Stimulated activated naive B cell treated with anti-CD40 and anti-IgM and Interleukin-4, amounts not matched to agents 10 μg/mL and 1 μg/mL and 100 μg/mL, for 72 hours (primary cell): Measurements from ENCODE around the gene GPBP1.
"Not testable (repeated sequence)": the region's sequence is repeated elsewhere in the genome, so short reads cannot be mapped to it uniquely, and the experiment has no call there.

ENCODE experiments used
- ATAC-seq, 2 donors: fragments of 150-1000 bp; cut with Tn5 transposase; replicated peaks; 2 replicates each; pipeline ENCODE4 v1.10.0; 2021; ENCODE audit warnings: moderate library complexity in 1 of 2
- DNase-seq: peaks from one replicate; pipeline ENCODE4 v3.0.0; 2021
- H3K27ac Mint-ChIP-seq: one replicate; pipeline ENCODE4 v1.8.0; 2022; ENCODE audit warnings: mild to moderate bottlenecking, mixed read lengths
- H3K27me3 Mint-ChIP-seq, 2 donors: one replicate each; pipeline ENCODE4 v1.8.0; 2022; ENCODE audit warnings: mixed read lengths in 2 of 2
- H3K36me3 Mint-ChIP-seq, 2 donors: one replicate each; pipeline ENCODE4 v1.8.0; 2022; ENCODE audit warnings: mixed read lengths in 2 of 2, mild to moderate bottlenecking in 1 of 2
- H3K4me1 Mint-ChIP-seq, 2 donors: one replicate each; pipeline ENCODE4 v1.8.0; 2022; ENCODE audit warnings: mixed read lengths in 2 of 2, mild to moderate bottlenecking in 1 of 2
- H3K4me3 Mint-ChIP-seq, 2 donors: one replicate each; pipeline ENCODE4 v1.8.0; 2022; ENCODE audit warnings: mild to moderate bottlenecking in 2 of 2, mixed read lengths in 2 of 2, moderate library complexity in 1 of 2
- H3K9me3 Mint-ChIP-seq, 2 donors: one replicate each; pipeline ENCODE4 v1.8.0; 2022; ENCODE audit warnings: mixed read lengths in 2 of 2, mild to moderate bottlenecking in 1 of 2

Gene GPBP1

DNA sequence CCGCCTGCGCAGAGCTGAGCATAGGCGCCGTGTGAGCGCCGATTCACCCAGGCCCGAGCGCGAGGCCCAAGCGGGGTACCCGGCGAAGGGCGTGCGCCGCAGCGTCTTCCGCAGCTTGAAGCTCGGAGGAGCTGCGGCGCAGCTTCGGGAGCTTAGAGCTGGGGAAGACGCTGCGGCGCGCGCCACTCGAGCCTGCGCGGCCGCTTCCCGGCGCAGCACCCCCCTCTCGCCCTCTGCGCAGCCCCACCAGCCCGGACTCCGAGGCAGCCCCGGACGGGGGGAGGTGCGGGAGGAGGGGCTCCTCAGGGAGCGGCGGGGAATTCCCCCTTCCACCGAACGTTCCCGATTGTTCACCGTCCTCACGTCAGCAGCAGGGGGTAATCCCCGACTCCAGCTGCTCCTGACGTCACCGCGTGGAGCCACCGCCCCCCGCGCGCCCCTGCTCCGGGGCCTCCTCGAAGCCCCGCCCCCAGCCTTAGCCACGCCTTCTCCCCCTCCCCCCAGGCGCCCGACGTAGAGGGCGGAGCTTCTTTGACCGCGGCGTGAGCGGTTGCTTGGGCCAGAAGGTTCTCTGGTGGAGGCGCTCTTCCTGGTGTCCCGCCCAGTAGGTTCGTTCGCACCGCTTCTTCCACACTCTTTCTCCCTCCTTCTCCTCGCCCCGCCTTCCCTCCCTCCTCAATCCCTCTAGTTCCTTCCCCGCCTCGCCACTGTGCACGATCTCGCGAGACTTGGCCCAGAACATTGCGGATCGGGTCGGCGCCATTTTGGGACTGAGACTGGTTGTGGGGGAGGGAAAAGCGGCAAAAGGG lies at the start of gene GPBP1:
GPBP1 (plus strand) TSS at position 741 of the 809 bp plus-strand sequence. CDS start 40,072 bp downstream, outside the sequence.
- peak; percentile 78 for ATAC-seq
- H3K27ac Mint-ChIP-seq = peak within 1 kb of the TSS; percentile 98

DNA sequence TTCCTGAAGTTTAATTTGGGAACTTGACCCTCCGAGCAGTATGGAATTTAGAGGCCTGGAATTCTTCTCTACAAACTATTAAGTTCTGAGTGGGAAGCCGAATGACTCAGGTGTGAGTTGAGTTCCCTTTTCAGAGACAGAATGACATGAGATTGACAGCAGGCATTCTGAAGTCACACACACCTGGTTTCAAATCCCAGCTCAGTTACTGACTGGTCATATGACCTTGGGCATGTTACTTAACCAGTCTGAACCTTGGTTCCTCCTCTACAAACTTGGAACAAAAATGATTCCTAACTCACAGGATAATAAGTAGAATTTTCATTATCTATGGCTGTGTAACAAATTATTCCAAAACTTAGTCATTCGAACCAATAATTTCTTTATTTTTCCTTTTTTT lies 45.5 kb upstream of the GPBP1 start:
- H3K27me3 Mint-ChIP-seq = no peaks in the 10 kb centered on the region
- no peaks in the 10 kb centered on the region for H3K36me3 Mint-ChIP-seq
- H3K4me1 Mint-ChIP-seq = no peaks in the 10 kb centered on the region
- H3K4me3 Mint-ChIP-seq = no peak overlapping the region
- ATAC-seq (peak; percentile 49 to 74), DNase-seq (no peak)
- no peak overlapping the region for H3K27ac Mint-ChIP-seq
- peaks cover 2 to 4% of the 10 kb centered on the region in 2 donors for H3K9me3 Mint-ChIP-seq

More for the DNA sequence above, at the start of gene GPBP1:
- DNase-seq = peak; percentile 99
- H3K4me1 Mint-ChIP-seq = peaks cover 7 to 37% of the 10 kb centered on the region in 2 donors
- H3K27me3 Mint-ChIP-seq = no peaks in the 10 kb centered on the region
- peaks cover 20 to 26% of the 10 kb centered on the region in 2 donors for H3K36me3 Mint-ChIP-seq
- peak within 1 kb of the TSS; percentile 92 to 96 for H3K4me3 Mint-ChIP-seq
- H3K9me3 Mint-ChIP-seq = no peaks in the 10 kb centered on the region

- Mint-ChIP-seq H3K27ac (no peak overlapping the region), H3K4me1 (no peaks in the 10 kb centered on the region), H3K27me3 (no peaks in the 10 kb centered on the region), H3K9me3 (no peaks in the 10 kb centered on the region), H3K36me3 (no peaks in the 10 kb centered on the region), H3K4me3 (no peak overlapping the region)
- DNase-seq = no peak
- no peak for ATAC-seq
These were observed 40.3 kb upstream of the GPBP1 start for GRCh38 chr5:57133574-57133973.

DNA sequence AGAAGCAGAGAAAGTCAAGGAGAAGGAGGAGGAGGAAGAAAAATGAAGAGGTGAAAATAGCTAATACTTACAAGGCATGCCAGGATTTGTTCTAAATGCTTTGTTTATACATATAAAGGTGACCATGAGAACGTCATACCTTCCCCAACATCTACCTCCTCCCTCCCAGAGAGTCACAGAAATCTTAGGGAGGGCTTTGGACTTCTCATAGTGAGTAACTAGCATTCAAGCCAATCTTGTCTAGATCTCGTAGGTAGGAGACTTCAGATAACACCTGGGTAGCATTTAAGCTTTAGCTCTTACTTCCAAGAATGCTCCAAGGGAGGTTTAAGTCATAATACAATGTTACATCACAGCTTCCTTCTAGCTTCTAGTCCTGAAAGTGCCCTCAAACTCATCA lies 36.5 kb upstream of the GPBP1 start:
- no peak for DNase-seq
- no peak overlapping the region for H3K27ac Mint-ChIP-seq

DNA sequence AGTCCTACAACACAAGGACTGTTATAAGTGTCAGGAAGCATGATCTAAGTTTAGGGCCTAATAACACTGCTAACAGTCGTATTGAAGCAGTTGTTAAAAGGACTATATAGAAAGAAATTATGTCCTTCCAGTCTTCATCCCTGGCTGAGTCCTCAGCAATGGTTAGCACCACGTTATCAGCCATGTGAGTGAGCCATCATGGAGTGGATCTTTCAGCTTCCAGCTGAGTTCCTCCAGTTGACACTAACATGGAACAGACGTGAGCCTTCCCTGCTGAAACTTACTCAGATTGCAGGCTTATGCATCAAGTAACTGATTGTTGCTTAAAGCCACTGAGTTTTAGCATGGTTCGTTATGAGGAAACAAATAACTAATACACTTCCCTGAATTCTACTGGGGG lies 21.5 kb upstream of the GPBP1 start:
- Mint-ChIP-seq H3K9me3 (peaks cover 3 to 4% of the 10 kb centered on the region in 2 donors), H3K4me1 (peaks cover 2 to 9% of the 10 kb centered on the region in 2 donors), H3K27ac (no peak overlapping the region), H3K27me3 (peaks cover 0 to 6% of the 10 kb centered on the region in 2 donors), H3K4me3 (no peak overlapping the region), H3K36me3 (peaks cover 9 to 14% of the 10 kb centered on the region in 2 donors)
- ATAC-seq = no peak
- no peak for DNase-seq

More for the DNA sequence above, 36.5 kb upstream of the GPBP1 start:
- no peak for ATAC-seq
- no peaks in the 10 kb centered on the region for H3K27me3 Mint-ChIP-seq
- H3K36me3 Mint-ChIP-seq = no peaks in the 10 kb centered on the region
- H3K4me1 Mint-ChIP-seq = no peaks in the 10 kb centered on the region
- no peak overlapping the region for H3K4me3 Mint-ChIP-seq
- no peaks in the 10 kb centered on the region for H3K9me3 Mint-ChIP-seq

DNA sequence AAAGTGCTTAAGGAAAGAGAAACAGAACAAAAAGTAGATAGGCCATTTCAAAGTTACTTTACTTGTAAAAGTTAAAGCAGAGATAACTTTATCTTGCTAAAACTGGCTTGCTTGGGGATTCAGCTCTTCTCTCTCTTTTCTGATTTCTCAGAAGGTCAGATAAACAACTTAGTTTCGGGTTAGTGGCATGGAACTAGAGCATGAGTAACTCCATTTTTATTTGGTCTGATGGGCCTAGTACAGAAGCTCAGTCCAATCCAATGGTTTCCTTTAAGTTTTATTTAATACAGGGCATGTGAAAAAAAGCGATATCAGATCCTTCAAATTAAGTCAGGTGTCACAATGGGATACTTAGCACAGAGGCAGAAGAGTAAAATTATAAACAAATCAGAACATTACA lies 18.8 kb upstream of the GPBP1 start:
- H3K9me3 Mint-ChIP-seq = peaks cover 7 to 9% of the 10 kb centered on the region in 2 donors
- H3K27me3 Mint-ChIP-seq = no peaks in the 10 kb centered on the region
- peaks cover 2 to 9% of the 10 kb centered on the region in 2 donors for H3K4me1 Mint-ChIP-seq
- H3K36me3 Mint-ChIP-seq = peaks cover 9 to 21% of the 10 kb centered on the region in 2 donors
- H3K27ac Mint-ChIP-seq = no peak overlapping the region
- no peak overlapping the region for H3K4me3 Mint-ChIP-seq
- ATAC-seq (no peak), DNase-seq (no peak)

DNA sequence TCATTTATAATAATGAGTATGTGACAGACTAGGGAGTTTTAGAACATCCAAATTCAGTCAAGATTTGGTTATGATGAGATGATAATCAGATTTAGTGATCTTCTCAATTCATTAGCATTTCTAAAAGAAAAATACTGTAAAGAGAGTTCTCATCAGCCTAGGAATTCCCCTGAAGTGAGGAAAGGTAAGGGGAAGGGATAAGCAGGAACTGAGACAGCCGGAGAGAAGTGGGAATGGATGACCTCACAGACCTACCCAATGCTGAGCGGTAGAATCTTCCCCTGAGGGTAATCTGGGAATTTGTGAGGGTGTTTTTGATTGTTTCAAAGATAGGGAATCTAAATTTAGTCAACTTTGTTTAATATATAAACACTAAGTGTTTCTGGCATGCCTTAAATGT lies 16.7 kb upstream of the GPBP1 start:
- H3K4me1 Mint-ChIP-seq = peaks cover 2 to 9% of the 10 kb centered on the region in 2 donors

GRCh38 chr5:57157666-57158065 lies 16.2 kb upstream of the GPBP1 start:
- H3K27me3 Mint-ChIP-seq = no peaks in the 10 kb centered on the region
- no peak for ATAC-seq
- H3K4me1 Mint-ChIP-seq = peaks cover 2 to 9% of the 10 kb centered on the region in 2 donors

More for the DNA sequence above, 16.7 kb upstream of the GPBP1 start:
- peak; percentile 36 to 38 for ATAC-seq
- no peak for DNase-seq
- no peaks in the 10 kb centered on the region for H3K27me3 Mint-ChIP-seq
- H3K4me3 Mint-ChIP-seq = peak overlapping the region in 1 of 2 donors; percentile 34
- peak overlapping the region; percentile 82 for H3K27ac Mint-ChIP-seq
- H3K36me3 Mint-ChIP-seq = peaks cover 9 to 21% of the 10 kb centered on the region in 2 donors
- H3K9me3 Mint-ChIP-seq = peaks cover 7 to 9% of the 10 kb centered on the region in 2 donors

DNA sequence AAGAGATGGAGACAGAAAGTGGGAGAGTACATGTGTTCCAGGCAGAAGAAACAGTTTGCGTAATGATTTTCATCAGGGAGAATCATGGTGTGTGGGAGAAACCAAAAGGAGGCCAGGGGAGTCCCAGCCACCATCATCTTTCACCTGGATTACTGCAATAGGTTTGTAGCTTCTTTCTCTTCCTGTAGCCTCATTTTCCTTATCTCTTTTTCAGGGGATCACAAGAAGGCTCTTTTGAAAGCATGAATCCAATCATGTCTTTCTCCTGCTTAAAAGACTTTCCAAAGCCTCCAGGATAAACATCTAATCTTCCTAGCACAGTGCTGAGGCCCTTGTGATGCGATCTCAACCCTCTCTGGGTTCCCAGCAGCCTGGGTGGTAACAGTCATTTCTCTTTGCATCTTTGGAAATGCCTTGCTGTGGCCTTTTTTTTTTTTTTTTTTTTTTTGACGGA lies 10.3 kb upstream of the GPBP1 start:
- ATAC-seq (no peak), DNase-seq (no peak)
- peaks cover 0 to 4% of the 10 kb centered on the region in 2 donors for H3K36me3 Mint-ChIP-seq
- peak overlapping the region; percentile 54 for H3K27ac Mint-ChIP-seq
- no peaks in the 10 kb centered on the region for H3K9me3 Mint-ChIP-seq
- no peaks in the 10 kb centered on the region for H3K27me3 Mint-ChIP-seq
- H3K4me3 Mint-ChIP-seq = no peak overlapping the region
- H3K4me1 Mint-ChIP-seq = peaks cover 7 to 8% of the 10 kb centered on the region in 2 donors

More at GRCh38 chr5:57157666-57158065, 16.2 kb upstream of the GPBP1 start:
- Mint-ChIP-seq H3K4me3 (no peak overlapping the region), H3K9me3 (peaks cover 7 to 9% of the 10 kb centered on the region in 2 donors), H3K27ac (no peak overlapping the region), H3K36me3 (peaks cover 9 to 21% of the 10 kb centered on the region in 2 donors)
- no peak for DNase-seq

DNA sequence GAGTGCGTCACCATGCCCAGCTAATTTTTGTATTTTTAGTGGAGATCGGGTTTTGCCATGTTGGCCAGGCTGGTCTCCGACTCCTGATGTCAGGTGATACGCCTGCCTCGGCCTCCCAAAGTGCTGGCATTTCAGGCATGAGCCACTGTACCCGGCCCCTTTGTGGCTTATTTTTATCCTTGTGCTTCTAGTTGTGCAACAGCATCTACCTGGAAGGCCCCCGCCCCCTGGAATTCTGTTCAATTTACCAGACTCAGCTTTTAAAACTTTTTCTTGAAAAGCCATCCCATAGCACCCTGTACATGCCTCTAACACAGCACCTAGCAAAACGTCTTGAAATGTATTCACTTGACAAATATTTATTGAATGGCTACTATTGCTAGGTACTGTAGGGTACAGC lies 9.7 kb upstream of the GPBP1 start:
- no peak for ATAC-seq

DNA sequence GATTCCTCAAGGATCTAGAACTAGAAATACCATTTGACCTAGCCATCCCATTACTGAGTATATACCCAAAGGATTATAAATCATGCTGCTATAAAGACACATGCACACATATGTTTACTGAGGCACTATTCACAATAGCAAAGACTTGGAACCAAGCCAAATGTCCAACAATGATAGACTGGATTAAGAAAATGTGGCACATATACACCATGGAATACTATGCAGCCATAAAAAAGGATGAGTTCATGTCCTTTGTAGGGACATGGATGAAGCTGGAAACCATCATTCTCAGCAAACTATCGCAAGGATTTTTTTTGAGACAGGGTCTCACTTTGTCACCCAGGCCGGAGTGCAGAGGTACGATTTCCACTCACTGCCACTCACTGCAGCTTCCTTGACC lies 8.7 kb upstream of the GPBP1 start:
- H3K4me3 Mint-ChIP-seq, ATAC-seq, H3K27ac Mint-ChIP-seq, H3K36me3 Mint-ChIP-seq, H3K9me3 Mint-ChIP-seq, DNase-seq, H3K27me3 Mint-ChIP-seq: not testable (repeated sequence)
- H3K4me1 Mint-ChIP-seq = peaks cover 8 to 14% of the 10 kb centered on the region in 2 donors

More for the DNA sequence above, 9.7 kb upstream of the GPBP1 start:
- Mint-ChIP-seq H3K27me3 (no peaks in the 10 kb centered on the region), H3K4me1 (peaks cover 8 to 13% of the 10 kb centered on the region in 2 donors), H3K36me3 (peaks cover 0 to 3% of the 10 kb centered on the region in 2 donors), H3K27ac (no peak overlapping the region), H3K4me3 (no peak overlapping the region), H3K9me3 (no peaks in the 10 kb centered on the region)
- DNase-seq = no peak

DNA sequence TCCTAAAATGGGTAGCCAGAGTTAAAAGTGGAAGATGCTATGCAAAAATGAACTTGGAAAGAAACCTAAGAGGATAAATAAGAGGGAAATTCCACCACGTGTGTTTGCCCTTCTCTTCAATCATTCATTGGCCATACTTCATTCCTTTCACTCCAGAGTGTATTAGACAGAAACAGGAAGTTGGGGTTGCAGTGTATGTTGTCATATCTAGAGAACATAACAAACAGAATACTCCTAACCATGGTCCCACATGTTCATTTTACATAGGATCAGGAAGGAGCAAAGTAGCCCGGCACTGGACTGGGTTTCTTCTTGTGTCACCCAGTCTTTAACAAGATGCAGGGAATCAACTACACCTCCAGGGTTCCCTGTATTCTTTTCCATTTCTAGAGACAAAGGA lies 7.6 kb upstream of the GPBP1 start:
- peak; percentile 71 to 74 for ATAC-seq
- no peaks in the 10 kb centered on the region for H3K36me3 Mint-ChIP-seq

GRCh38 chr5:57167201-57167600 lies 6.7 kb upstream of the GPBP1 start:
- no peaks in the 10 kb centered on the region for H3K36me3 Mint-ChIP-seq
- DNase-seq = no peak
- no peaks in the 10 kb centered on the region for H3K9me3 Mint-ChIP-seq
- peaks cover 10 to 20% of the 10 kb centered on the region in 2 donors for H3K4me1 Mint-ChIP-seq
- H3K27ac Mint-ChIP-seq = no peak overlapping the region
- no peak overlapping the region for H3K4me3 Mint-ChIP-seq
- ATAC-seq = no peak
- H3K27me3 Mint-ChIP-seq = no peaks in the 10 kb centered on the region

More for the DNA sequence above, 7.6 kb upstream of the GPBP1 start:
- no peak for DNase-seq
- peaks cover 8 to 14% of the 10 kb centered on the region in 2 donors for H3K4me1 Mint-ChIP-seq
- H3K4me3 Mint-ChIP-seq = no peak overlapping the region
- no peaks in the 10 kb centered on the region for H3K9me3 Mint-ChIP-seq
- H3K27me3 Mint-ChIP-seq = no peaks in the 10 kb centered on the region
- H3K27ac Mint-ChIP-seq = no peak overlapping the region

- H3K36me3 Mint-ChIP-seq, H3K9me3 Mint-ChIP-seq, H3K27me3 Mint-ChIP-seq, H3K4me3 Mint-ChIP-seq, DNase-seq, H3K27ac Mint-ChIP-seq, ATAC-seq: not testable (repeated sequence)
- peaks cover 12 to 25% of the 10 kb centered on the region in 2 donors for H3K4me1 Mint-ChIP-seq
These were observed 3.7 kb upstream of the GPBP1 start for GRCh38 chr5:57170116-57170515.
